Esophagus muscularis mucosa (tissue), 4 donors: ENCODE results near the gene TSPAN5. TPM values are rescaled to one million over a fixed set of nuclear protein-coding genes. Genes with fewer than 3 reads are reported as not detected.

Source experiments
- DNase-seq: peaks from one replicate; pipeline ENCODE4 v3.0.0-alpha.2; 2017; ENCODE audit errors: extremely low spot score
- H3K27ac ChIP-seq, 4 donors: fragments of 200-600 bp; sonication (generic); replicated peaks in 1 of 4; 1 replicate in 3 of 4; 2 replicates in 1 of 4; pipeline ENCODE4 v1.5.1; 2016 to 2019; ENCODE audit warnings: mild to moderate bottlenecking in 1 of 4
- H3K27me3 ChIP-seq, 4 donors: fragments of 200-600 bp; sonication (generic); one replicate each; pipeline versions ENCODE4 v1.5.1 to v1.6.0; 2016 to 2019
- H3K36me3 ChIP-seq, 4 donors: fragments of 200-600 bp; sonication (generic); one replicate each; pipeline ENCODE4 v1.5.1; 2016 to 2019
- H3K4me1 ChIP-seq, 4 donors: fragments of 200-600 bp; sonication (generic); one replicate each; pipeline ENCODE4 v1.5.1; 2016 to 2019
- H3K4me3 ChIP-seq, 4 donors: fragments of 200-600 bp; sonication (generic); 1 replicate in 2 of 4; 2 replicates in 2 of 4; pipeline ENCODE4 v1.5.1; 2016 to 2019; ENCODE audit warnings: mild to moderate bottlenecking in 4 of 4, moderate library complexity in 1 of 4
- H3K9me3 ChIP-seq, 4 donors: fragments of 200-600 bp; sonication (generic); 1 replicate in 3 of 4; 2 replicates in 1 of 4; pipeline ENCODE4 v1.5.1; 2016 to 2019
- CTCF ChIP-seq, 3 experiments: fragments of 200-600 bp in 2 of 3; fragments of 450-650 bp in 1 of 3; sonication (generic) in 2 of 3; IDR thresholded peaks; one replicate each; pipeline ENCODE4 v1.5.1; 2017 to 2019; ENCODE audit warnings: antibody characterized with exemption in 3 of 3, mild to moderate bottlenecking in 2 of 3, moderate library complexity in 1 of 3
- EP300 ChIP-seq: sonication (generic); formaldehyde crosslinking; IDR thresholded peaks from one replicate; pipeline ENCODE4 v1.6.1; 2017; ENCODE audit warnings: antibody characterized with exemption
- POLR2A ChIP-seq: fragments of 450-650 bp; IDR thresholded peaks from one replicate; pipeline ENCODE4 v1.6.1; 2017; ENCODE audit warnings: antibody characterized with exemption, moderate library complexity, mild to moderate bottlenecking, low read depth
- POLR2AphosphoS5 ChIP-seq, 2 donors: sonication (generic); formaldehyde crosslinking; IDR thresholded peaks; one replicate each; pipeline ENCODE4 v1.6.1; 2017; ENCODE audit warnings: antibody characterized with exemption in 2 of 2
- WGBS: methylation state at CpG from one replicate; pipeline ENCODE4 v1.1.5; 2018; 5-methylcytosine and 5-hydroxymethylcytosine counted together
- intact Hi-C: fragments of 100-400 bp; cut with DNase I; formaldehyde crosslinking; loops from one replicate; pipeline ENCODE4 v1.15.1; 2023
- total RNA-seq, 4 donors: library from RNA; depleted of rRNA; stranded (reverse); fragments of >200 nt; gene quantifications; one replicate each; pipeline versions ENCODE4 v1.1.0 to v1.2.1, GENCODE V29; 2016

The TSPAN5 gene
- total RNA-seq, 4 donors from 2014 or later, result 9.1 to 16.8 (median 13.3) TPM

GRCh38 chr4:98530572-98530971 is 127.8 kb downstream of the TSPAN5 start:
- Histone ChIP-seq H3K27me3 (no peaks in the 10 kb centered on the region), H3K4me1 (peaks cover 0 to 15% (median 14%) of the 10 kb centered on the region in 4 donors), H3K9me3 (no peaks in the 10 kb centered on the region), H3K4me3 (no peak overlapping the region), H3K27ac (no peak overlapping the region), H3K36me3 (no peaks in the 10 kb centered on the region)
- 97% methylated on average over 3 of the region's 3 CpGs for WGBS
- peak; percentile 29 for DNase-seq
- intact Hi-C loops, result no loop called here
- TF ChIP-seq POLR2A, result no peak
- TF ChIP-seq EP300, result no peak

- intact Hi-C loops, result no loop called here
- Histone ChIP-seq H3K9me3 (no peaks in the 10 kb centered on the region), H3K36me3 (no peaks in the 10 kb centered on the region), H3K4me1 (peaks cover 0 to 15% (median 14%) of the 10 kb centered on the region in 4 donors), H3K27me3 (no peaks in the 10 kb centered on the region), H3K4me3 (no peak overlapping the region), H3K27ac (no peak overlapping the region)
- TF ChIP-seq CTCF (IDR thresholded peaks at IDR 0.05) (no peak), EP300 (no peak), POLR2A (no peak), POLR2AphosphoS5 (IDR thresholded peaks at IDR 0.05) (no peak)
- WGBS, result 89% methylated on average over 2 of the region's 2 CpGs
- peak; percentile 89 for DNase-seq
Observed at GRCh38 chr4:98529970-98530569, 128.3 kb downstream of the TSPAN5 start.

DNA sequence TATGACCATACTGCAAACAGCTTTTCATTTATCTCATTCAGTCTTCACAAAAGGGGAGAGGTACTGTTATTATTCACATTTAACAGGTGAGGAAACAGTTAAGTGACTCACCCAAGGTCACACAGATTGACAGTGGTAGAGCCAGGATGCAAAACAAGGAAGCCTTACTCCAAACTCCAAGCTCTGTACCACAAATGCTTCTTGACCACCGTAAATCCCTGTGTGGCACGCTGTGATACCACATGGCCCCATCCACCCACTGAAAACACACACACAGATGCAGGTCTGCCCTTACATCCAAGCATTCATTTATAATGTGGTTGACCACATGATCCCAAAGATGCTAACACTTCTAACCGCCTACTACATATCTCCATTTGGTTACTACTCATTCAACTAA is 129.5 kb downstream of the TSPAN5 start:
- DNase-seq, result no peak
- intact Hi-C loops, result no loop called here
- H3K27ac ChIP-seq, result no peak overlapping the region
- no peak overlapping the region for H3K4me3 ChIP-seq
- H3K9me3 ChIP-seq, result no peaks in the 10 kb centered on the region
- H3K4me1 ChIP-seq, result peaks cover 9 to 25% (median 18%) of the 10 kb centered on the region in 4 donors
- WGBS, result 97% methylated on average over 3 of the region's 3 CpGs
- H3K36me3 ChIP-seq, result no peaks in the 10 kb centered on the region
- H3K27me3 ChIP-seq, result no peaks in the 10 kb centered on the region
- no peak for TF ChIP-seq POLR2A
- no peak for TF ChIP-seq CTCF (IDR thresholded peaks at IDR 0.05)
- no peak for TF ChIP-seq POLR2AphosphoS5 (IDR thresholded peaks at IDR 0.05)
- no peak for TF ChIP-seq EP300

- Histone ChIP-seq H3K27me3 (no peaks in the 10 kb centered on the region), H3K27ac (no peak overlapping the region), H3K4me1 (peaks cover 9 to 36% (median 28%) of the 10 kb centered on the region in 4 donors), H3K36me3 (no peaks in the 10 kb centered on the region), H3K4me3 (no peak overlapping the region), H3K9me3 (no peaks in the 10 kb centered on the region)
- TF ChIP-seq CTCF (IDR thresholded peaks at IDR 0.05) (no peak), POLR2A (no peak), EP300 (no peak), POLR2AphosphoS5 (IDR thresholded peaks at IDR 0.05) (no peak)
- peak; percentile 47 for DNase-seq
- intact Hi-C loops, result no loop called here
- 51% methylated on average over 9 of the region's 9 CpGs for WGBS
Observed at GRCh38 chr4:98527534-98528269, 130.7 kb downstream of the TSPAN5 start.

DNA sequence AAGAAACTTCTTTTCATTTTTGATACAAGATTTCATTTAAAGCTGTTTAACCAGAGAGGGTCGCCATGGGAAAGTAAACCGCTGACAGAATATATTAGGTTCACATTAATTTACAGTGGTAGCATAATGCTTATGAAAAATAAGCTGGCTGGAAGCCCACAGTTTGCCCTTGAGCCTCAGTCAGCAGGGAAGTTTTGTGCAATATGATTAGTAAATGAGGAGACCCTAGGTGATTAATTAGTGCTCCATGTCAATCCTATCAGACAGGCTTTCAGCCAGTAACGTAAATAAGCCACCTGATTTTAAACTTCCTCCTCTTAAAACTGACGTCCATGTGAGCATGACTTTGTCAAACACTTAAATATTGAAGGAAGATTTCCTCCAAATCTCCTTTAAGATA is 134.2 kb downstream of the TSPAN5 start:
- DNase-seq, result no peak
- Histone ChIP-seq H3K36me3 (no peaks in the 10 kb centered on the region), H3K27ac (no peak overlapping the region), H3K4me3 (no peak overlapping the region), H3K4me1 (peaks cover 9 to 43% (median 37%) of the 10 kb centered on the region in 4 donors), H3K9me3 (no peaks in the 10 kb centered on the region), H3K27me3 (no peaks in the 10 kb centered on the region)
- 71% methylated on average over 4 of the region's 4 CpGs for WGBS
- TF ChIP-seq POLR2A, result no peak
- no peak for TF ChIP-seq EP300
- TF ChIP-seq CTCF (IDR thresholded peaks at IDR 0.05), result no peak
- TF ChIP-seq POLR2AphosphoS5 (IDR thresholded peaks at IDR 0.05), result no peak
- intact Hi-C loops, result no loop called here
